PC-3 (cell line): Measurements from ENCODE around the gene ALG14.

ENCODE experiments used
- EZH2phosphoT487 ChIP-seq: fragments of 300-600 bp; sonication (generic); IDR thresholded peaks from 2 replicates; pipeline ENCODE4 v1.6.1; 2018; ENCODE audit warnings: mild to moderate bottlenecking, antibody characterized with exemption, low read length, borderline replicate concordance
- TF ChIP-seq, protein P1 (sequence below): fragments of 300-600 bp; sonication (generic); conservative IDR thresholded peaks from 2 replicates; pipeline ENCODE4 v1.5.1; 2017; ENCODE audit warnings: antibody characterized with exemption, low read depth, mild to moderate bottlenecking, low read length

DNA sequence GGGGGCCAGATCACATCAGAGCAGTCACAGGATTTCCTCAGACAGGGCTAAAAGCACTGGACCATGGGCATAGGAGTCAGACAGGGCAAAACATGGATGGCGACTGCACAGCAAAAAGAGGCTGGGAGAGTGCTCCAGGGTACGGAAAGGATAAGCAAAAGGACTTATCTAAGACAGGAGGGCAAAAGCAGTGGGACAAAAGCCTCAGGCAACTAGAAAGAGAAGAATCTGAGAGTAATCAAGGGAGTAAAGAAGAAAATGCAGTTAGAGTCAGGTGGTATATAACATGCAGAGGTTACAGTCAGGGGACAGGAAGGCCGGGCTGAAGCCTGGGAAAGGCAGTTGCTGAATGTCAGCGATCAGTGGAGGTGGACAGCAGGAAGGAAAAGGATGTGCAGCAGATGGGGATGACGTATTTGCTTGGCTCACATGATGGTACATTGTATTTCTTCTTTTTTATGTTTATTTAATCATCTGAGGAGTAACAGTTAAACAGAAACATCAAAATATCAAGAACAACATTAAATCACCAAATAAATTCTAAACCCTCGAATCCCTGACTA lies 82.8 kb downstream of the ALG14 start:
- no peak for TF ChIP-seq EZH2phosphoT487
- TF ChIP-seq, protein P1, sequence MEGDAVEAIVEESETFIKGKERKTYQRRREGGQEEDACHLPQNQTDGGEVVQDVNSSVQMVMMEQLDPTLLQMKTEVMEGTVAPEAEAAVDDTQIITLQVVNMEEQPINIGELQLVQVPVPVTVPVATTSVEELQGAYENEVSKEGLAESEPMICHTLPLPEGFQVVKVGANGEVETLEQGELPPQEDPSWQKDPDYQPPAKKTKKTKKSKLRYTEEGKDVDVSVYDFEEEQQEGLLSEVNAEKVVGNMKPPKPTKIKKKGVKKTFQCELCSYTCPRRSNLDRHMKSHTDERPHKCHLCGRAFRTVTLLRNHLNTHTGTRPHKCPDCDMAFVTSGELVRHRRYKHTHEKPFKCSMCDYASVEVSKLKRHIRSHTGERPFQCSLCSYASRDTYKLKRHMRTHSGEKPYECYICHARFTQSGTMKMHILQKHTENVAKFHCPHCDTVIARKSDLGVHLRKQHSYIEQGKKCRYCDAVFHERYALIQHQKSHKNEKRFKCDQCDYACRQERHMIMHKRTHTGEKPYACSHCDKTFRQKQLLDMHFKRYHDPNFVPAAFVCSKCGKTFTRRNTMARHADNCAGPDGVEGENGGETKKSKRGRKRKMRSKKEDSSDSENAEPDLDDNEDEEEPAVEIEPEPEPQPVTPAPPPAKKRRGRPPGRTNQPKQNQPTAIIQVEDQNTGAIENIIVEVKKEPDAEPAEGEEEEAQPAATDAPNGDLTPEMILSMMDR, result no peak
